Measurements from ENCODE around the gene CFDP1. TPM values are rescaled to one million over a fixed set of nuclear protein-coding genes. Genes with fewer than 3 reads are reported as not detected.

Gene CFDP1
- total RNA-seq, 1 experiment from 2014 or later, result 64.1 TPM

GRCh38 chr16:75320435-75320834, 112.9 kb downstream of the CFDP1 start:
- H3K4me1 Mint-ChIP-seq (ENCODE audit: low read depth, unreplicated experiment), result peaks cover 16% of the 10 kb centered on the region
- no TSS peak for BruUV-seq (replicated peaks)
- H3K9me3 Mint-ChIP-seq (ENCODE audit: low read depth, unreplicated experiment), result no peaks in the 10 kb centered on the region
- H3K4me3 Mint-ChIP-seq (ENCODE audit: low read depth, unreplicated experiment), result no peak overlapping the region
- CTCF ChIA-PET, result interaction anchor here (0.6 to 1.7 kb wide), 2 partner anchors 13 to 14 kb away, joined by 3 to 5 read pairs; no protein-coding TSS in a partner anchor
- H3K36me3 Mint-ChIP-seq (ENCODE audit: insufficient read depth, unreplicated experiment), result peaks cover 5% of the 10 kb centered on the region
- intact Hi-C loops (cut with micrococcal nuclease; ENCODE audit: unreplicated experiment), result no loop called here
- no peak overlapping the region for H3K27ac Mint-ChIP-seq (ENCODE audit: unreplicated experiment)
- H3K27me3 Mint-ChIP-seq (ENCODE audit: unreplicated experiment), result no peaks in the 10 kb centered on the region
- DNase-seq, result no peak
- TF ChIP-seq CTCF (IDR thresholded peaks at IDR 0.05; ENCODE audit: unreplicated experiment), result no peak

- DNase-seq, result no peak
- CTCF ChIA-PET, result interaction anchor here (0.6 to 1.7 kb wide), 3 partner anchors 12 to 120 kb away, joined by 3 to 5 read pairs (median 3); no protein-coding TSS in a partner anchor
- no peaks in the 10 kb centered on the region for H3K27me3 Mint-ChIP-seq (ENCODE audit: unreplicated experiment)
- intact Hi-C loops (cut with micrococcal nuclease; ENCODE audit: unreplicated experiment), result no loop called here
- TF ChIP-seq CTCF (IDR thresholded peaks at IDR 0.05; ENCODE audit: unreplicated experiment), result no peak
- H3K4me3 Mint-ChIP-seq (ENCODE audit: low read depth, unreplicated experiment), result no peak overlapping the region
- BruUV-seq (replicated peaks), result no TSS peak
- H3K36me3 Mint-ChIP-seq (ENCODE audit: insufficient read depth, unreplicated experiment), result peaks cover 5% of the 10 kb centered on the region
- H3K9me3 Mint-ChIP-seq (ENCODE audit: low read depth, unreplicated experiment), result no peaks in the 10 kb centered on the region
- H3K4me1 Mint-ChIP-seq (ENCODE audit: low read depth, unreplicated experiment), result peaks cover 16% of the 10 kb centered on the region
- H3K27ac Mint-ChIP-seq (ENCODE audit: unreplicated experiment), result no peak overlapping the region
These were observed 113.5 kb downstream of the CFDP1 start for GRCh38 chr16:75319513-75320411.

- BruUV-seq (replicated peaks), result no TSS peak
- H3K27ac Mint-ChIP-seq (ENCODE audit: unreplicated experiment), result no peak overlapping the region
- H3K4me1 Mint-ChIP-seq (ENCODE audit: low read depth, unreplicated experiment), result peaks cover 10% of the 10 kb centered on the region
- CTCF ChIA-PET, result no interaction called here
- DNase-seq, result no peak
- H3K27me3 Mint-ChIP-seq (ENCODE audit: unreplicated experiment), result no peaks in the 10 kb centered on the region
- no peaks in the 10 kb centered on the region for H3K9me3 Mint-ChIP-seq (ENCODE audit: low read depth, unreplicated experiment)
- intact Hi-C loops (cut with micrococcal nuclease; ENCODE audit: unreplicated experiment), result no loop called here
- H3K4me3 Mint-ChIP-seq (ENCODE audit: low read depth, unreplicated experiment), result no peak overlapping the region
- H3K36me3 Mint-ChIP-seq (ENCODE audit: insufficient read depth, unreplicated experiment), result peaks cover 2% of the 10 kb centered on the region
- TF ChIP-seq CTCF (IDR thresholded peaks at IDR 0.05; ENCODE audit: unreplicated experiment), result no peak
These were observed 114.6 kb downstream of the CFDP1 start for GRCh38 chr16:75318737-75319136.

GRCh38 chr16:75317532-75317931, 115.8 kb downstream of the CFDP1 start:
- TF ChIP-seq CTCF (IDR thresholded peaks at IDR 0.05; ENCODE audit: unreplicated experiment), result no peak
- intact Hi-C loops (cut with micrococcal nuclease; ENCODE audit: unreplicated experiment), result no loop called here
- H3K4me3 Mint-ChIP-seq (ENCODE audit: low read depth, unreplicated experiment), result no peak overlapping the region
- H3K4me1 Mint-ChIP-seq (ENCODE audit: low read depth, unreplicated experiment), result peaks cover 8% of the 10 kb centered on the region
- H3K36me3 Mint-ChIP-seq (ENCODE audit: insufficient read depth, unreplicated experiment), result peaks cover 6% of the 10 kb centered on the region
- no peak overlapping the region for H3K27ac Mint-ChIP-seq (ENCODE audit: unreplicated experiment)
- H3K9me3 Mint-ChIP-seq (ENCODE audit: low read depth, unreplicated experiment), result no peaks in the 10 kb centered on the region
- no peak for DNase-seq
- no peaks in the 10 kb centered on the region for H3K27me3 Mint-ChIP-seq (ENCODE audit: unreplicated experiment)
- CTCF ChIA-PET, result interaction anchor here (0.6 kb wide), 1 partner anchor 1676 kb away, joined by 3 read pairs; no protein-coding TSS in a partner anchor
- no TSS peak for BruUV-seq (replicated peaks)

Measured in Calu3 (cell line).